Activated CD4-positive, alpha-beta T cell treated with anti-CD3 and anti-CD28 coated beads, Interleukin-10, Interleukin-2, amounts not matched to agents 100 ng/mL and 50 ng/mL, durations not matched to agents 16 hours and 8 hours (primary cell): ENCODE data around the gene AGAP5.

Source experiments
- DNase-seq: peaks from one replicate; pipeline ENCODE4 v3.0.0-alpha.2; 2020

Gene AGAP5

GRCh38 chr10:73625004-73625883, 72.7 kb downstream of the AGAP5 start:
- peak; percentile 20 for DNase-seq
